Measurements from ENCODE around the gene RPS6KA5. TPM values are rescaled to one million over a fixed set of nuclear protein-coding genes. Genes with fewer than 3 reads are reported as not detected.
"Not testable (repeated sequence)": the region's sequence is repeated elsewhere in the genome, so short reads cannot be mapped to it uniquely, and the experiment has no call there.

Gene RPS6KA5
- total RNA-seq, 1 donor from 2014 or later = 4.4 TPM

DNA sequence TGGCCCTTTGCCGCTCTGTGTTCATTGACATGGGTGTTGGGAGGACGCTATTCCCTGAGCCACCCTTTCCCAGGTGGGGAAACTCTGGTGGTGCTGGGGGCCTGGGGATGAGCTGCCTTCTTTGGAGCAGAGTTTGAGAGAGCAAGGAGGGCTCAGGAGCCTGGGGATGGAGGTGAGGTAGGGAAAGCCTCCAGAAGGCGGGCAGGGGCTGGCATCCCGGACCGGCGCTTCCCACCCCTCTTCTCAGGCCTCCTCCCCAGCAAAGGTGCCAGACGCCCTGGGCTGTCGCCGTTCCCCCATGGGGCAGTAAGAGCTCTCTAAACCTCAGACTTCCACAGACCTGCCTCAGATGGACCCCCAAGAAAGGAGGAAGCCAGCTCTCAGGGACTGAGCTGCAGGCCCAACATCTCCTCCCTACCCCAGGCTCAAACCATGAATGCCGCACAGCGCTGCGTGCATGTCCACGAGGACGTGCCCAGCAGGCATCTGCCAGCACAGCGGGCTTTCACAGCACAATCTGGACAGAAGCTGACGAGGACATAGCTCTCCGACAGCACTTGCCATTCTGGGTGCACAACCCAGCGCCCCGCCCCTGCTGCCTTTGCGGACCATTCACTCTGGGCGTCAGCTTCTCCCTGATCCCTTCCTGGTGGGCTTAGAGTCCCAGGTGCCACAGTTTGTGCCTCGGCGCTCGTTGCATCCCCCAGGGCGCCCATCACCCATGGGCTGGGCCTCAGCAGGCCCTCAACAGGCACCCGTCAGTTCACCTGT, 229.3 kb downstream of the RPS6KA5 start:
- Mint-ChIP-seq H3K27me3 (peaks cover 30% of the 10 kb centered on the region), H3K27ac (no peak overlapping the region), H3K36me3 (ENCODE audit: insufficient read depth) (no peaks in the 10 kb centered on the region), H3K9me3 (ENCODE audit: low read depth) (no peaks in the 10 kb centered on the region), H3K4me1 (ENCODE audit: low read depth) (no peaks in the 10 kb centered on the region), H3K4me3 (ENCODE audit: low read depth) (no peak overlapping the region)
- TF ChIP-seq, protein P1, sequence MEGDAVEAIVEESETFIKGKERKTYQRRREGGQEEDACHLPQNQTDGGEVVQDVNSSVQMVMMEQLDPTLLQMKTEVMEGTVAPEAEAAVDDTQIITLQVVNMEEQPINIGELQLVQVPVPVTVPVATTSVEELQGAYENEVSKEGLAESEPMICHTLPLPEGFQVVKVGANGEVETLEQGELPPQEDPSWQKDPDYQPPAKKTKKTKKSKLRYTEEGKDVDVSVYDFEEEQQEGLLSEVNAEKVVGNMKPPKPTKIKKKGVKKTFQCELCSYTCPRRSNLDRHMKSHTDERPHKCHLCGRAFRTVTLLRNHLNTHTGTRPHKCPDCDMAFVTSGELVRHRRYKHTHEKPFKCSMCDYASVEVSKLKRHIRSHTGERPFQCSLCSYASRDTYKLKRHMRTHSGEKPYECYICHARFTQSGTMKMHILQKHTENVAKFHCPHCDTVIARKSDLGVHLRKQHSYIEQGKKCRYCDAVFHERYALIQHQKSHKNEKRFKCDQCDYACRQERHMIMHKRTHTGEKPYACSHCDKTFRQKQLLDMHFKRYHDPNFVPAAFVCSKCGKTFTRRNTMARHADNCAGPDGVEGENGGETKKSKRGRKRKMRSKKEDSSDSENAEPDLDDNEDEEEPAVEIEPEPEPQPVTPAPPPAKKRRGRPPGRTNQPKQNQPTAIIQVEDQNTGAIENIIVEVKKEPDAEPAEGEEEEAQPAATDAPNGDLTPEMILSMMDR (IDR thresholded peaks at IDR 0.05; ENCODE audit: unreplicated experiment) = no peak
- DNase-seq (ENCODE audit: low spot score, unreplicated experiment) = no peak

DNA sequence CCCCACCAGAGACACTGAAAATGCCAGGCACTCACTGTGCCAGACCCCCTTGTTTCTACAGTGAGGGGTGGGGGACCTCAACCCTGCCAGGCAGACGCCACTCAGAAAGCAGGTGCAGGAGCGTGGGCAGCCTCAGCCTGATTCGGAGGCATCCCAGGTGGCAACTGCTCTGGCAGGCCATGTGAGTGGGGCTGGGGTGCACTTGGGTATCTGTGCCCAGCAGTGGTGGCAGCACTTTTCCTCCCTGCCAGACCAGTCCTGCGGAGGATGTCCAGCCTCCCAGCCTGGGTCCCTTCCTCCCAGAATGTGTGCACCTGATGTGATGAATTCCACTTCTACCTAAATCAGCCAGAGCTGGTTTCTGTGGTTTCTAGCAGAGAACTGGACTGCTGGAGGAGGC, 230.8 kb downstream of the RPS6KA5 start:
- H3K27me3 Mint-ChIP-seq = peaks cover 30% of the 10 kb centered on the region
- no peak for DNase-seq (ENCODE audit: low spot score, unreplicated experiment)
- H3K36me3 Mint-ChIP-seq (ENCODE audit: insufficient read depth) = no peaks in the 10 kb centered on the region
- H3K4me1 Mint-ChIP-seq (ENCODE audit: low read depth) = no peaks in the 10 kb centered on the region
- no peak overlapping the region for H3K4me3 Mint-ChIP-seq (ENCODE audit: low read depth)
- H3K9me3 Mint-ChIP-seq (ENCODE audit: low read depth) = no peaks in the 10 kb centered on the region
- TF ChIP-seq, protein P1 (IDR thresholded peaks at IDR 0.05; ENCODE audit: unreplicated experiment) = no peak
- no peak overlapping the region for H3K27ac Mint-ChIP-seq

DNA sequence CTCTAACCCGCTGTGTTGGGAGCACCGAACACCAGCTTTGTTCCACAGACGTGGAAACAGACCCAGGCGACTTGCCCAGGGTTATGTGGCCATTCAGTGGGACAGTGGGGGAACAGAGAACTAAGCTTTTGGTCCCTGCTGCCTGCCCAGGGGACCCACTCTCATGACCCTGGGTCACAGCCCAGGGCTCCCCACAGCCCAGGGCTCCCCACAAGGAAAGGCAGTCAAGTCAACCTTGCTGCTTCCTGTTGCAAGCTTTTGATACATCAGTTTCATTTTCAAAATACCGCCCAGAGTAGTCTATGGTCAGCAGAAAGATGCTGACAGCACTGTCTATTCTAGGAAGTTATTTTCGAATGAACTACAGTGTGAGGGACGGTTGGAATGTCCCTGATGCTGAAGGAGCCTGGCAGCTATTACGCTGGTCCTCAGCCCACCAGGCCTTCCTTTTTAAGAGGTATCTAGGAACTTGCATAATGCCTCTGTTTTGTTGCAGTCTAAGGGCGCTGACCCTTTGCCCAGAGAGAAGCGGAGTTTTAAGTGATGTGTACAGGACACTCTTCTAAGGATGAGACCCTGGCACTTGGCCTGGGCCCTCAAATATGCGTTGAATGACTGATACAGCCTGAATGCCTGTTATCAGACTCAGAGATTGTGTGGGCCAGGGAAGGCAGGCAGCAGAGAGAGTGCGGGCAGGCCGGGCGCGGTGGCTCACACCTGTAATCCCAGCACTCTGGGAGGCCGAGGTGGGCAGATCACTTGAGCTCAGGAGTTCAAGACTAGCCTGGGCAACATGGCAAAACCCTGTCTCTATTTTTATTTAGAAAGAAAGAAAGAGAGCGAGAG, 231.6 kb downstream of the RPS6KA5 start:
- Mint-ChIP-seq H3K27ac (no peak overlapping the region), H3K4me1 (ENCODE audit: low read depth) (no peaks in the 10 kb centered on the region), H3K4me3 (ENCODE audit: low read depth) (no peak overlapping the region), H3K36me3 (ENCODE audit: insufficient read depth) (peaks cover 2% of the 10 kb centered on the region), H3K27me3 (peaks cover 30% of the 10 kb centered on the region), H3K9me3 (ENCODE audit: low read depth) (peaks cover 4% of the 10 kb centered on the region)
- no peak for DNase-seq (ENCODE audit: low spot score, unreplicated experiment)
- TF ChIP-seq, protein P1 (IDR thresholded peaks at IDR 0.05; ENCODE audit: unreplicated experiment) = no peak

DNA sequence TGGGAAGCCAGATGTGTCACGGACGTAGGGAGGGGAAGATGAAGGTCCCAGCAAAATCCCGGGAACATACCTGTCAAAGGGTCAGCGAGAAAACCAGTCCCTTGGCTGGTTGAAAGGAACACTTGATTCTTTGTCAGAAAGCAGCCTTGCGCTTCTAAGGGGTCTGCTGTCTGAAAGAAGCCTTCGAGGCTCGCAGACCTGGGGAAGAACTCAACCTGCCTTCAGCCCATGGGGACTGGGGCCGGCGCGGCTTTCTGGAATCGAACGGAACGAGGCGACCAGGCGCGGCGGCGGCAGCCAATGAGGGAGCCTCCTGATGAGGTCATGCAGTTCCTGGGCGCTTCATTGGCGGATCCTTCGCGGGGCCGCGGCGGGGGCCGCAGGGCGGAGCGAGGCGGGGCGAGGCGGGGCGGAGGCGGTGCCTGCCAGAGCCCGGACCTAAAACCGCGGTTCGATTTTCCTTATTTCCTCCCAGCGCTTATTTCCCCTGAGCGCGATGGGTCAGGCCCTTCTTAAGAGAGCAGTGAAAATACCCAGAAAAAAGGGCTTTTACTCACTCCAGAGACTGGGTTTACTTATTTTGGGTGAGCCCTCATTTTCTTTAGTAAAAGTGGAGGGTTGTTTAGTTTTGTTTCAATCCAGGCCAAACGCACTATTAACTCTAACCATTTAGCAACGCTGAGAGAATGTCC, 232.4 kb downstream of the RPS6KA5 start:
- H3K27ac Mint-ChIP-seq = peak overlapping the region; percentile 56

DNA sequence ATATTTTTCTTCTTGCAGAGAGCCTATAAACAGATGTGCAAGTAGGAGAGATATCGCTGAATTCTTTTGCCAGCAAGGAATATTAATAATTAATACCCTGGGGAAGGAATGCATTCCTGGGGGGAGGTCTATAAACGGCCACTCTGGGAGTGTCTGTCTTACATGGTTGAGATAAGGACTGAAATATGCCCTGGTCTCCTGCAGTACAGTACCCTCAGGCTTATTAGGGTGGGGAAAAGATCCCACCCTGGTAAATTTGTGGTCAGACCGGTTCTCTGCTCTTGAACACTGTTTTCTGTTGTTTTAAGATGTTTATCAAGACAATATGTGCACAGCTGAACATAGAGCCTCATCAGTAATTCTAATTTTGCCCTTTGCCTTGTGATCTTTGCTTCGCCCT, 236.9 kb downstream of the RPS6KA5 start:
- H3K36me3 Mint-ChIP-seq (ENCODE audit: insufficient read depth); H3K4me1 Mint-ChIP-seq (ENCODE audit: low read depth); H3K4me3 Mint-ChIP-seq (ENCODE audit: low read depth); DNase-seq (ENCODE audit: low spot score, unreplicated experiment); H3K9me3 Mint-ChIP-seq (ENCODE audit: low read depth); H3K27ac Mint-ChIP-seq: not testable (repeated sequence)
- peaks cover 16% of the 10 kb centered on the region for H3K27me3 Mint-ChIP-seq

More for the DNA sequence above, 232.4 kb downstream of the RPS6KA5 start:
- Mint-ChIP-seq H3K4me3 (ENCODE audit: low read depth) (peak overlapping the region; percentile 54), H3K4me1 (ENCODE audit: low read depth) (no peaks in the 10 kb centered on the region), H3K36me3 (ENCODE audit: insufficient read depth) (peaks cover 2% of the 10 kb centered on the region), H3K9me3 (ENCODE audit: low read depth) (peaks cover 7% of the 10 kb centered on the region), H3K27me3 (peaks cover 30% of the 10 kb centered on the region)
- DNase-seq (ENCODE audit: low spot score, unreplicated experiment) = peak; percentile 84
- TF ChIP-seq, protein P1 (IDR thresholded peaks at IDR 0.05; ENCODE audit: unreplicated experiment) = no peak
